T-helper 22 cell (primary cell): ENCODE results near the gene WBP2NL.
"Not testable (repeated sequence)": the region's sequence is repeated elsewhere in the genome, so short reads cannot be mapped to it uniquely, and the experiment has no call there.

Source experiments
- DNase-seq: peaks from one replicate; pipeline ENCODE4 v3.0.0-alpha.2; 2020; ENCODE audit warnings: low read depth

Gene WBP2NL

GRCh38 chr22:41998361-41999261, at the start of gene WBP2NL:
Gene WBP2NL, plus strand, starts transcription at chr22:41998788. Its CDS starts 31 bp downstream, at chr22:41998819.
- DNase-seq, result peak; percentile 77

GRCh38 chr22:41948928-41949296, 49.7 kb upstream of the WBP2NL start:
- not testable (repeated sequence) for DNase-seq

GRCh38 chr22:41949297-41949965, 49.2 kb upstream of the WBP2NL start:
- DNase-seq, result no peak

GRCh38 chr22:41951898-41952474, 46.6 kb upstream of the WBP2NL start, which contains the start of gene SMIM45:
Gene SMIM45, plus strand, starts transcription at chr22:41952150.
- no peak for DNase-seq

GRCh38 chr22:41952713-41953112, 45.9 kb upstream of the WBP2NL start:
- no peak for DNase-seq

- no peak for DNase-seq
Measured at GRCh38 chr22:41957941-41958556, 40.5 kb upstream of the WBP2NL start.

- DNase-seq, result no peak
Measured at GRCh38 chr22:41963453-41964111, 35.0 kb upstream of the WBP2NL start.

GRCh38 chr22:41964112-41964491, 34.5 kb upstream of the WBP2NL start:
- DNase-seq, result no peak

GRCh38 chr22:41966225-41966606, 32.4 kb upstream of the WBP2NL start:
- DNase-seq, result no peak

- DNase-seq, result no peak
Measured at GRCh38 chr22:41966607-41967240, 31.9 kb upstream of the WBP2NL start.

- no peak for DNase-seq
Measured at GRCh38 chr22:41968601-41969000, 30.0 kb upstream of the WBP2NL start.

GRCh38 chr22:41969110-41969646, 29.4 kb upstream of the WBP2NL start, which contains the start of gene SEPTIN3:
Gene SEPTIN3, plus strand, starts transcription at chr22:41969443. Its CDS starts 2,050 bp downstream, at chr22:41971493.
- DNase-seq, result no peak

- no peak for DNase-seq
Measured at GRCh38 chr22:41970601-41971000, 28.0 kb upstream of the WBP2NL start.

- no peak for DNase-seq
Measured at GRCh38 chr22:41971431-41971830, 27.2 kb upstream of the WBP2NL start.

GRCh38 chr22:41974691-41975290, 23.8 kb upstream of the WBP2NL start:
- no peak for DNase-seq

- DNase-seq, result no peak
Measured at GRCh38 chr22:41975299-41976069, 23.1 kb upstream of the WBP2NL start.

- peak; percentile 17 for DNase-seq
Measured at GRCh38 chr22:41976070-41976901, 22.3 kb upstream of the WBP2NL start.

- DNase-seq, result no peak
Measured at GRCh38 chr22:41976961-41977566, 21.5 kb upstream of the WBP2NL start.
